Renal cortical epithelial cell (primary cell): ENCODE results near the gene UBE2O. TPM values are rescaled to one million over a fixed set of nuclear protein-coding genes. Genes with fewer than 3 reads are reported as not detected.

Experiments
- DNase-seq: peaks from one replicate; pipeline ENCODE4 v3.0.0-alpha.2; 2011; ENCODE audit warnings: low read depth
- total RNA-seq: library from RNA; depleted of rRNA; stranded (reverse); fragments of >200 nt; gene quantifications from 2 replicates; pipeline ENCODE4 v1.2.3, GENCODE V29; 2014

Gene UBE2O
- total RNA-seq, 1 donor from 2014 or later: 36.8 TPM

- DNase-seq: no peak
These were observed 32.6 kb upstream of the UBE2O start for GRCh38 chr17:76485569-76485968.

- no peak for DNase-seq
These were observed 31.3 kb upstream of the UBE2O start for GRCh38 chr17:76484228-76484725.

DNA sequence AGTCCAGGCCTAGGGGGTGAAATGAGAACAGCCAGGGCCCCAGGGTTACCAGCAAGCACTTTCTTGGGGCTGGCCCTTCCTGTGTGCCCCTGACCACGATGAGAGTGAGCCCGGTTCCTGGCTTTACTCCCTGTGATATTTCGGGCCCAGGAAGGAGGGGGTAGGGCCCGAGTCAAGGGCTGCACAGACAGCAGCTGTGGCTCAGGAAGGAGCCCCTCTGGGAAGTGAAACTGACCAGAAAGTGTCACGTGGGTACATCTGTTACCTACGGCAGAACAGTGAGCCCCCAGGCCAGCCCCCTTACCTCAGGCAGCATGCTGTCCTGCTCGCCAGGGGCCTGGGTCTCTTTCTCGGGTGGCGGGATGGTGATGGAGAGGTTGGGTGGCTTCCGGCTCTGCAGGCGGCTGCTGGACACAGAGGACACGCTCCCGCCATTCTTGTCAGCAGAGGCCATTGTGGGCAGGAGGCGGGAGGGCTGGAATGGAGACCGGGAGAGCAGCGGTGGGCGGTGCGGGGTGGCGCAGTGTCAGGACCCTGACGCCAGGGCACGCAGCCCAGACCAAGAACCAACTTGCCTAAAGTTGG, 28.2 kb upstream of the UBE2O start:
- no peak for DNase-seq

DNA sequence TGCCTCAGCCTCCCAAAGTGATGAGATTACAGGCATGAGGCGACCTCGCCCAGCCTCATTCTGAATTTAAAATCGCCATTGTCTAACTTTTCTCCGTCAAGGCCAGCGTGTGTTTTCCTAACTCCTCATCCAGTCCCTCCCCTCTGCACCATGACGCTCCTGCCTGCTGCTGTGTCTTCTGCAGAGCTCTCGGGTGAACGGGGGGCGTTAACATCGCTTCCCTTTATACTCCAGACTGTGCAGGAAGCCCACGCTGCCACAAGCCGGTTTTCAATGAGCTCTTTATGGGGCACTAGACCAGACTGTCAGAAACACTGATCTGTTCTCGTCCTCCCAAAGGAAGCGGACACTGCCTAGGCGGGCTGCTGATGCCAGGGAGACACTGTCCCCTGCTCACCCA, 27.7 kb upstream of the UBE2O start:
- DNase-seq: no peak

DNA sequence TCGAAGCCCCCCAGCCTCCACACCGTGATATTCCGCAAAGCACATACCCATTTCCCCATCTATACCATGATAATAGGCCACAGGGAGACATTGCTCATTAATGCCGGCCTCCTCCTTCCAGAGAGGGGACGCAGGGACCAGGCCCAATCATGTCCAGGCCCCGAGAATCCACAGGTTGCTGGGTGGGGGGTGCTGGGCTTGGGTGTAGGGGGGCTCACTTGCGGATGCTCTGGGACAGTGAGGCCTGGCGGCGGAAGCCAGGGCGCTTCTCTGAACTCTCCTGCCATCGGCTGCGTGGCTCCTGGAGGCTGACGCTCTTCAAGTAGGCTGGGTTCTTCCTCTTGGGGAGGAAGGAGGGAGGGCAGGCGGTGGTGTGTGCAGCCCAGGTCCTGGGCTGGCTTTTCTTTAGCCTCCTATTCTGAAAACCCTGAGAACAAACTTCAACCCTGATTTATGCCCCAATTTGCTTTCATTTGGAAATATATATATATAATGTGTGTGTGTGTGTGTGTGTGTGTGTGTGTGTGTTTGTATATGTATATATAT, 26.6 kb upstream of the UBE2O start:
- DNase-seq: no peak

GRCh38 chr17:76478730-76479514, 26.0 kb upstream of the UBE2O start:
- DNase-seq: no peak

- DNase-seq: no peak
These were observed 25.1 kb upstream of the UBE2O start for GRCh38 chr17:76478097-76478496.

- no peak for DNase-seq
These were observed 24.6 kb upstream of the UBE2O start for GRCh38 chr17:76477576-76477975.

DNA sequence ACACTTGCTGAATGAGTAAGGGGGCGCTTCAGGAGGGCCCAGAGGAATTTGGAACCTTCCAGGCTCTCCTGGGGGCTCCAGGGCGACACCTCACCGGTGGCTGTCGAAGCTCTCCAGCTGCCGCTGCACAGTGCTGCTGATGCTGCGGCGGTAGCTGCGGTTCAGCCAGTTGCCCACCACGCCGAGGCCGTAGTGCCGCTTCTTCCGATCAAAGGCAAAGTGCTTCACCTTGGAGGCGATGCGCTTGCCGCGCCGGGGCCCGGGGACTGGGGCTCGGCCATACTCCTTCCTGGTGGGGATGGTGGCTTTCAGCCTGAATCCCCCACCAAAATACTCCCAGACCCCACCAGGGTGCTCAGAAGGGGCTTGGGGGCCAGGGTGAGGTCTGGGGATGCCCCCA, 23.8 kb upstream of the UBE2O start:
- no peak for DNase-seq

DNA sequence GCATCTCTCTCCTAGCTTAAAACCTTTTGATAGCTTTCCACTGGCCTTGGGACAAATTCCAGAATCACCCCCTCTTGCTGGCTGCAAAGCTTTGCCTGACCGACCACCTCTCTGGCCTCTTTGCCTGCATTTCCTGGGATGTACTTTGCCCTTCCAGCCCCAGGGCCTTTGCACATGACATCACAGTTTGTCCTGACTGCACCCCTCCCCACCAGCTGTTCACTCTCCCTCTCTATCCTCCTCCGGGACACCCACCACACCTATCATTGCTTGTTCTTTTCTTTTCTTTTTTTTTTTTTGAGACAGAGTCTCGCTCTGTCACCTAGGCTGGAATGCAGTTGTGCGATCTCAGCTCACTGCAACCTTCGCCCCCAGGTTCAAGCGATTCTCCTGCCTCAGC, 22.4 kb upstream of the UBE2O start:
- no peak for DNase-seq

- DNase-seq: no peak
These were observed 21.9 kb upstream of the UBE2O start for GRCh38 chr17:76474894-76475293.

- no peak for DNase-seq
These were observed 21.3 kb upstream of the UBE2O start for GRCh38 chr17:76474238-76474637.

DNA sequence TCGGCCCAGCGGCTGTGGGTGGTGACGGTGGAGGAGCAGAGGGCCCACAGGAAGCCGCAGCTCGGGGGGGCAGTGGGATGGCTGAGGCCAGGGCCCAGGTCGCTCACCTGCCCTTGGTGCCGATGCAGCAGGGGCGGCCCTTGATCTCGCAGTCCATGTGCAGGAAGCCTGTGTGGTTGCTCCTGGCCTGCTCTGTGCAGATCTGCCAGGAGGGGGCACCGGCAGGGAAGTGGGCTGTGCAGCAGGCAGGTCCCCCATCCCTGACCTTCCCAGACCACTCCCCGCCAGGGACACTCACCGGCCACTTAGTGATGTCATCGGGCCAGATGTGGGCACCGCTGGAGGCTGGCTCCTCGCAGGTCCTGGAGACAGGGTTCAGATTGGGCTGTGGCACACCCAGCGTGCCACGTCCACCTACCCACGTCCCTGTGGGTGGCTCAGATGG, 20.6 kb upstream of the UBE2O start:
- no peak for DNase-seq

- no peak for DNase-seq
These were observed 19.8 kb upstream of the UBE2O start for GRCh38 chr17:76472726-76473125.

DNA sequence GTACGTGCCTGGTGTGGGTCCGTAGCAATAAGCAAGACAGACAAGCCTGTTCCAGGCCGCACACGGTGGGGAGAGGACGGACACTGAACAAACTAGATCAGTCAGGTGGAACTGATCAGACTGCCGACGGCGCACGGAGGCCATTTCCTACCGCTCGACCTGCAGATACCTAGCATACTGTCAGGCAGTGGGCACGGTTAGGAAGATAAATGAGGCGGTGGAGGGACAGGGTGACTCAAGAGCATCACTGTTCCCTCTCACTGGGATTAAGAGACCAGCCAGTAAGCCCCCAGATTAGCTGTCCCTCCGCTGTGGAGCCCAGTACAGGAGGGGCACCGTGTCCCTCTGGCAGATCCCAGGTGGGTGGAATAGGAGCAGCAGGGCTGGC, 19.3 kb upstream of the UBE2O start:
- no peak for DNase-seq

DNA sequence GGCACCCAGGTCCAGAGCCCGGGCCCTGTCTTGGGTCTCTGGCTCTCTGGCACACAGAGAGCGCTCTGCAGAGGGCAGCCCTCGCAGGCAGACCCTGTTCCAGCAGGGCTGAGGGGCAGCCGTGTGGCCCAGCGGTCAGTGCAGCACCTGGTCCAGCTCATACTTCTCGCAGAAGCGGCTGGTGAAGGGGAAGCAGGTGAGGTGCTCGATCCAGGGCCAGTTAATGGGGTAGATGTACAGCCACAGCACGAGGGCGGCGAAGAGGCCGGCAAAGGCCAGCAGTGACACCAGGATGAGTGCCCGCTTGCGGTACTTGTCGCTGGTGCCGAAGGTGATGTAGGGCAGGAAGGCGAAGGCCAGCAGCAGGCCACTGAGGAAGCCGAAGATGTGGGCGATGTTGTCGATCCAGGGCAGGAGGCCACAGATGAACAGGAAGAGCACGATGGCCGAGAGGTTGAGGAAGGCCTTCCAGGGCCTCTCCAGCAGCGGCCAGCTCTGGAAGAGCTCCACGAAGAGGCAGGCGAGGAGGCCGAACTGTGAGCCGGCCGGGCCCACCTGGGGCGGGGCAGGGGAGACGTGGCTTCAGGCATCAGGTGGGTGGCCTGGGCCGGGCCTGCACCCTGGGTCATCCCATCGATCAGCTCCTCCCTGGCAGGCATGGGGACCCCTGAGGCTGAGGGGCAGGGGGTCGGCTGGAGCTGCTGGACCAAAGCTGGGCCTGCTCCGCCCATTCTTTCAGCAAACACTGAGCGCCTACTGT, 18.7 kb upstream of the UBE2O start:
- DNase-seq: no peak

GRCh38 chr17:76469991-76470739, 17.2 kb upstream of the UBE2O start:
- DNase-seq: no peak

GRCh38 chr17:76469076-76469990, 16.4 kb upstream of the UBE2O start:
- DNase-seq: no peak

- no peak for DNase-seq
These were observed 15.7 kb upstream of the UBE2O start for GRCh38 chr17:76468634-76469010.

DNA sequence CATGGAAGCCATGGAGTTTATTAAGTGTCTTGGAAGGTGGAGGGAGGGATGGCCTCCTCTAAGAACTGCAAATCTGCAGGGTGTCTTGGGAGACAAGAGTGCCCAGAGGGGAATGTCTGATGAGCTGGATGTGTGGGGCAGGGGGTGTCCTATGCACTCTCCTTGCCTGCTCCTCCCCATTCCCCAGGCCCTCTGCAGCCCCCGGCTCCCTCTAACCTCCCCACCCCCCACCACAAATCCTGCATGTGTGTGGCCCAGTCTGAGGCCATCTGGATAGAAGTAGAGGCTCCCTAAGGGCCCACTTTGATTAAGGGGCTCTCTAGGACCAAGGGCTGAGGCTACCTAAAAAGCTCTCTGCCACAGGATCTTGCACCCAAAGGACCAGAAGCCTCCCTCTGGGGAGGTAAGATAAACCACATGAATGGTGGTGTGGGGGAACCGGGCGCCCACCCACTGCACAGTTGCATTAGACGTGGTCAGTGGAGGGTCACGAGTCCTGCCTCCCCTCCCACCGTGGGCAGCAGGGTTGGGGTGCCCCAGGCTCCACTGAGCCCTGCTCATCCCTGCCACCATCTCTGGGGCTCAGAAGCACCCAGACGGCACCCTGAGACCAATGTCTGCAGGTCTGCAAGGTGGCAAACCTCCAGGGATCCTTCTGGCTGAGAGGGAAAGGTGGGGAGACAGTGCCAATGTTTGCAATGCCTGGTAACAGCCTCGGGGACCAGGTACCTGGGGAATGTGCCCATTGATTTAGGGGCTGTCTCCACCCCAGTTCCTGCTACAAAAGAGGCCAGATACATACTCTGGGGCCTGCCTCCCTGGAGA, 15.1 kb upstream of the UBE2O start:
- DNase-seq: no peak
